OCI-M2 (cell line): ENCODE measurements around the gene KHNYN.
"Not testable (repeated sequence)": the region's sequence is repeated elsewhere in the genome, so short reads cannot be mapped to it uniquely, and the experiment has no call there.

Experiments used
- DNase-seq: peaks from one replicate; lab custom pipeline; 2025; ENCODE audit not compliant: unreplicated experiment; lab: John Stamatoyannopoulos, UW

Gene KHNYN

GRCh38 chr14:24465805-24466204 is 36.1 kb downstream of the KHNYN start:
- no peak for DNase-seq

- not testable (repeated sequence) for DNase-seq
Measured at GRCh38 chr14:24470450-24470849, 40.7 kb downstream of the KHNYN start.

GRCh38 chr14:24473211-24473610 is 43.5 kb downstream of the KHNYN start:
- no peak for DNase-seq

- no peak for DNase-seq
Measured at GRCh38 chr14:24475261-24475660, 45.5 kb downstream of the KHNYN start.

- not testable (repeated sequence) for DNase-seq
Measured at GRCh38 chr14:24479999-24480398, 50.2 kb downstream of the KHNYN start.

- no peak for DNase-seq
Measured at GRCh38 chr14:24481622-24482324, 52.0 kb downstream of the KHNYN start.

GRCh38 chr14:24482699-24483303 is 53.0 kb downstream of the KHNYN start:
- not testable (repeated sequence) for DNase-seq

- DNase-seq = no peak
Measured at GRCh38 chr14:24483604-24484252, 54.0 kb downstream of the KHNYN start.
